GF-D8 (cell line): ENCODE data around the gene SCAI.
"Not testable (repeated sequence)": the region's sequence is repeated elsewhere in the genome, so short reads cannot be mapped to it uniquely, and the experiment has no call there.

Source experiments
- DNase-seq: peaks from one replicate; lab custom pipeline; 2025; lab: John Stamatoyannopoulos, UW

SCAI gene

DNA sequence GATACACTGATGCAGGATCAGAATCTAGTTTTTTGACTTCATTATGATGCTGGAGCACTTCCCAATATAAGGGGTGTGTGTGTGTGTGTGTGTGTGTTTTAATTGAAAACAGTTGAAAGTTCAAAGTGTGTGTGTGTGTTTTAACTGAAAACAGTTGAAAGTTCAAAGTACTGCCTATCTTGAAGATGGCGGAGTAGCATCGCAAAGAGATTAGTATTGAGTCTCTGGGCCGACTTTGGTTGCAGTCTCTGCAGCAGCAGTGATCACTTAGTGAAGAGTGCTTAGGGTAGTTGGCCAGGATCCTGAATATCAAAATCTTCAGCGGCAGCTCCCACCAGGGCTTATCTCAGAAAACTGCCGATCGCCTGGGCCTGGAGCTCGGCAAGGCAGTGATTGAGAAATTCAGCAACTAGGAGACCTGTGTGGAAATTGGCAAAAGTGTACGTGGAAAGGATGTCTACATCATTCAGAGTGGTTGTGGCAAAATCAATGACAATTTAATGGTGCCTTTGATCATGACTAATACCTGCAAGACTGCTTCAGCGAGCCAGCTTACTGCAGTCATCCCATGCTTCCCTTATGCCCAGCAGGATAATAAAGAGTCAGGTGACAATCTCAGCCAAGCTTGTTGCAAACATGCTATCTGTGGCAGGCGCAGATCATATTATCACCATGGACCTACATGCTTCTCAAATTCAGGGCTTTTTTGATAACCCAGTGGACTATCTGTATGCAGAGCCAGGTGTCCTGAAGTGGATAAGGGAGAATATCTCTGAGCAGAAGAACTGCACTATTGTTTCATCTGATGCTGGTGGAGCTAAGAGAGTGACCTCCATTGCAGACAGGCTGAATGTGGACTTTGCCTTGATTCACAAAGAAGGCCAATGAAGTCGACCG lies 7.3 kb upstream of the SCAI start:
- no peak for DNase-seq

DNA sequence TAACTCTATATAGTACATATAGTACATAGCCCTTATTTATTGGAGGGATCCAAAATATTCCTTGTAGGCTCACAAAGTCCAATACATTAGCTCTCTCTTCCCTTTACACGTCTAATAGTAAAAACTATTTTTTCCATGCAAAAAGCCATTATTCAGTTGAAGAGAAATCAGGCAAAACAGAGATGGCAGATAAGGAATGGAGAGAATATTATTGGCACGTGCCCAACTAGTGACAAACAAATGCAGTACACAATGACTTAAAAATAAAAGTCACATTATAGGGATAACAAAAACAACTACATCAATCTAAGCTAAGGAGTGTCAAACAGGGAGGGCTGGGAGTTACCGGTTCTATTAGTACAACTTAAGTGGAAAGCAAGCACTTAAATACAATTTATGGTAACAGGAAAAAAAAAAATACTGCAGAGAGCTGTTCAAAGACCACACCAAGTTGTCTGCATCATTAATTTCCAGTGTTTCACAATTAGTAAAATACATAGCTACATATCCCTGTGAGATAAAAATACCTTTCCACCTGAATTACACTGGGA lies 4.1 kb upstream of the SCAI start:
- no peak for DNase-seq

DNA sequence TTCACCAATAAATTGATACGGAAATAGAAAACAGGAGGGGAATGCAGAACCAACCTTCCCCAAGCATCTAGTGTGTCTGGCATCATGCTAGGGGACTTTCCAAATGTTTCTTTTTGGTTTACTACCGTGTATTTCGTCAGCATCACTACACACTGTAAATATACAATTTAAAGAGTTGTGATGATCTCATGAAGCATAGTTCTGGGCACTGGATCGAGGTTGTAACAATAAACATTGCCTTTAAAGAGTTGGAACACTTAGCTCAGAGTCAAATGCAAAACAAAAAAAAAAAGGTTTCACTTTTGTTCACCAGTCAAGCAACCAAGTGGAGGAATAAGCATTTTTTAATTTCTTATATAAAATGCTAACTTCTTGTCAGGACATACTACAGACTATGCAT lies 2.9 kb upstream of the SCAI start:
- DNase-seq = no peak

DNA sequence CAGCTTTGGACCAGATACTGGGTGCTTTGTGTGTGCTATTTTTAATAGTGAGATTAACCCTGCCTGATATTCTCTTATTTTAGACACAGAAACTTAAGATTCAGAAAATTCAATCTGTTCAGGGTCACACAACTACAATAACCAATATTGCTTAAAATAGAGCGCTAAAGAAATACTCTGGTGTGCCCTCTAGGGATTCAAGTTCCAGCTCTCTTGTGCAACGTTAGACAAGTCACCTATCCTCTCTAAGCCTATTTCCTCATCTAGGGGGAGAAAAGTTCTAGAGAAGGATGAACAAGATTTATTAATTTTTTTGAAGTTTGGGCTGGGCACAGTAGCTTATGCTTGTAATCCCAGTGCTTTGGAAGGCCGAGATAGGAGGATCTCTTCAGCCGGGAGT lies 2.1 kb upstream of the SCAI start:
- DNase-seq = peak; percentile 17

DNA sequence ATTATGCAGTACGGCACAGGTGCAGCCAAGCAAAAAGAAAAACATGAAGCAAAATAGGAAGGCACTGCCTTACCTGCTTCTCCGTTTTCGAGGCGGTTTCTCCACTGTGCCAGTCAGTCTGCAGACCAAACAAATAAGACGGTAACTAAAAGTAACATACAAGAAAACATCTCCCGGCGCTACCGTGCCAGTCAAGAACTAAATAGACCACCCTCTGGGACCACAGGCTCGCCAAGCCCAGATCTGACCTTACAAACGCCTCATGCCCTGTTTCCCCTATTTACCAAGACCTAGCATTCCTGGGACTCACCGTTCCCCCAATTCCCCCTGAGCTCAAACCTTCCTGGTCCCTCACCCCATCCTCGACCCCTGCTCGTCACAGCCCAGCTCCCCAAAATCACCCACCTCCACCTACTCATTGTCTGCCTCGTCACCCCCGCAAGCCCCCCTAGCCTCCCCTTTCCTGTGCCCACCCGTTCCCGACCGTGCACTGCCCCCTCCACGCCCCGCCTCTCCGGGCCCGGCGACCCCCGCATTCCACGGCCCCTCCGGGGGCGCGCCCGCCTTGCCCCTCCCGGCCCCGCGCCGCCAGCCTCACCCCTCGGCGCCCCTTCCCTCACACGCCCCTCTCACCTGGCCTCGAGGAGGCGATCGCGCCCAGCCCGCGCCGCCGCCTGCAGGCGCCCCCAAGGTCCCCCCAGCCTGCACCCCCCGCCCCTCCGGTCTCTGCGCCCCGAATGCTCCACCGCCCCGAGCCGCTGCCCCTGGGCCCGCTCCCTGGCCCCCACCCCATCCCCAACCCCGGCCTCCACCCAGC lies 560 bp downstream of the SCAI start:
- DNase-seq = no peak

DNA sequence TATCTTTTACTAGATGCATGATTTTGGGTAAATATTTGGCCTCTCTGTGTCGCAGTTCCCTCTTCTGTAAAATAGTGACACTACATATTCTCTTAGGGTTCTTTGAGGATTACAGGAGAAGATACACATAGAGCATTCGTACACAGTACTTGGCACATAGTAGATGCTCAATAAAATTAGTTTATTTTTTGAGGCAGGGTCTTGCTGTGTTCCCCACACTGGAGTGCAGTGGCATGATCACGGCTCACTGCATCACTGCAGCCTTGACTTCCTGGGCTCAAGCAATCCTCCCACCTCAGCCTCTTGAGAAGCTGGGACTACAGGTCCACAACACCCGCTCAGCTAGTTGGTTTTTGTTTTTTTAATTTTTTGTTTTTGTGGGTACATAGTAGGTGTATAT lies 1.6 kb downstream of the SCAI start:
- DNase-seq = no peak

DNA sequence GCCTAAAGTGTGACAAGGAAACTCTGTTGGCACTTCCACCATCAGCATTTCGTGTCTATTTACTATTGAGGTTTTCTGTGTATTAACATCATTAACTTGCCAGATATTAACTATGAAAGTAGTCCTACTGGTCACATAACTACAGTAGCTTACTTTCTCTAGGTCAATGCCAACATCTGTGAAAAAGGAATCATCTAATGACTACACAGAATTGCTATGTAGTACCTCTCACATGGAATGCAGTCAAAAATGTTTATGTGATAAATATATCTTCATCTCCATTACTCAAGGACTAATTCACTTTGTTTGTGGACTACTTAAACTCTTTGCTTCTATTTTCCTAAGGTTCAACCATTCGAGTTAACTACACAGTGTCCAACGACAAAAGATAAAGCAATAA lies 2.1 kb downstream of the SCAI start:
- DNase-seq = no peak

DNA sequence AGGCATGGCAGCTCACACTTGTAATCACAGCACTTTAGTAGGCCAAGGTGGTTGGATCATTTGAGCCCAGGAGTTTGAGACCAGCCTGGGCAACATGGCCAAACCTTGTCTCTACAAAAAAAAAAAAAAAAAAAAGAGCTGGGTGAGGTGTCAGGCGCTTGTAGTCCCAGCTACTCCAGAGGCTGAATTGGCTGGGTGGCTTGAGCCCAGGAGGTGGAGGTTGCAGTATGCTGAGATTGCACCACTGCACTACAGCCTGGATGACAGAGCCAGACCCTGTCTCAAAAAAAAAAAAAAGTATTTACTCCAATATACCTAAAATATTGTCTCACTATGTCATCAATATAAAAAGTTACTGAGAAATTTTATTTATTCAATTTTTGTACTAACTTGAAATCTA lies 2.8 kb downstream of the SCAI start:
- DNase-seq = no peak

DNA sequence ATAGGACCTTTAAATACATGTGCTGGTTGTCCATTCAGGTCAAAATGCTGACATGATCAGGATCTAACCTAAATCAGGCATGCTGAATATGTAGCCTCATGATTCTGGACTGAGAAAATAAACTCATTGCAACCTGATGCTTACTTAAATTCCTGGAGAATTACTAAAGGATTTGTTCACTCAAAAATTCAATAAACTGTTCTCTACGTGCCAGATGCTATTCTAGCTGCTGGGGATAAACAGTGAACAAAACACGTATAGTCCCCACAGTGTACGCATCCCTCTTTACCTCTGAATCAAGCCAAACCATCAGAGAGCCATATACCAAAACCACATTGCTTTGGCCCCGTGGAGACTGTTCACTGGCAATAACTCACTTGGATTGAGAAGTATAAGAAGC lies 6.1 kb downstream of the SCAI start:
- DNase-seq = no peak

DNA sequence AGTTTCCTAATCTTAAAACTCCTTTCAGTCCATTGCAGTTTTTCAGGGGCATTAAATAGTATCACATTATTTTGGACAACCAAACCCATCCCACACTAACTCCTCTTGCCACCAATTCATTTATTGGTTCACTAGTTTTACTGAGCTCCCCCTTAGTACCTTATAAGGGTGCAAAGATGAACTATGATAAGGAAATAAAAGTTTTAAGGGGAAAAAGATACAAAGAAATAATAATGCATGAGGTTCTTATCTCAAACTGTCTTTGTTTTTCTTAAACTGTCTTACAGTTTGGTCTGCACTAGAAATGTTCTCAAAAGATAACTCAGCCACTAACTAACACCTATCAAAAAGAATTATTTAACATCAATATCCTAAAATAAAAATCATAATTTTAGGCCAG lies 8.4 kb downstream of the SCAI start:
- no peak for DNase-seq

DNA sequence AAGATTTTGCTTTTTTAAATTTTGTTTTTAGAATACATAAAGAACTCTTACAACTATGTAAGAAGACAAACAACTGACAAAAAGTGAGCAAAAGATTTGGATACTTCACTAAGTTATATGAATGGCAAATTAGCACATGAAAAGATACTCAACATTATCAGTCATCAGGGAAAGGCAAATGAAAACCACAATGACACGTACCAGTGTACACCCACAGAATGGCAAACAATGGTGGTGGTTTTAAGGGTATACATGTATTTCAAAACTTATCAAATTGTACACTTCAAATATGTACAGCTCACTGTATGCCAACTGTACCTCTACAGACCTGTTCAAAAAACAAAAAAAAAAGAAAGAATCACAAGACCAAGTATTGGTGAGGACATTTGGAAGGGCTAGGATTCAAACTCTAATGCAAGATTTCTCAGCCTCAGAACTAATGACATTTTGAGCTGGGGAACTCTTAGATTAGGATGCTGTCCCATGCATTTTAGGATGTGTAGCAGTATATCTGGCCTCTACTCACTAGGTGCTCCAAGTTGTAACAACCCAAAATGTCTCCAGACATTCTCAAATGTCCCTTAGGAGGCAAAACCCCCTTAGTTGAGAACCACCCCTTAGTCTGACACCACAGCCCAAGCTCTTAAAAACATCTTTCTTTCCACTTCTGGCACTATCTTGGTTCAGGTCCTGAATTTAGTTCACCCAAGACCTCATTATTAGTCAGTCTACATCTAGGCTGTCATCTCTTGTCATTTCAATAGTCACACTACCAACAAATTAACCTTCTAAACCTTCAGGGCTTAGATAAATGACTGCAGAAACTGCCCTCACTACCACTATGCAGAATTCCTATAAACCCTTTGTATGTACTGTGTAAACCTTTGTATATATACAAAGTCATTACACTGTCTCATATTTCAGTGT lies 9.7 kb downstream of the SCAI start:
- DNase-seq = no peak

DNA sequence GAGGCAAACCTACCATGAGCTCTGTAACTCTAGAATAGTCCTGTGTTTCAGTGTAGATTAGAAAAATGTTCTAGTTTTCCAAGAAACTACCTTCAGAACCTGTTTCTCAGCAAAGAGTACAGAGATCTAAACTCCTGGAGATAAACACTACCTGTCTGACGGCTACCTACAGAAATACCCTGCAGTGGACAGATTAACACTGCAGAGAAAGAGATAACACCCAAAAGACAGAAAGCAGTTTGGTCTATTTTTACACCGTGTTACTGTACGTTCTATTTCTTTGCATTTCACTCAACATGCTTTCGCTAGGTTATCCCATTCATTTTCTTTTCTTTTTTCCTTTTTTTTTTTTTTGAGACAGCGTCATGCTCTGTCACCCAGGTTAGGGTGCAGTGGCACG lies 11.6 kb downstream of the SCAI start:
- no peak for DNase-seq

DNA sequence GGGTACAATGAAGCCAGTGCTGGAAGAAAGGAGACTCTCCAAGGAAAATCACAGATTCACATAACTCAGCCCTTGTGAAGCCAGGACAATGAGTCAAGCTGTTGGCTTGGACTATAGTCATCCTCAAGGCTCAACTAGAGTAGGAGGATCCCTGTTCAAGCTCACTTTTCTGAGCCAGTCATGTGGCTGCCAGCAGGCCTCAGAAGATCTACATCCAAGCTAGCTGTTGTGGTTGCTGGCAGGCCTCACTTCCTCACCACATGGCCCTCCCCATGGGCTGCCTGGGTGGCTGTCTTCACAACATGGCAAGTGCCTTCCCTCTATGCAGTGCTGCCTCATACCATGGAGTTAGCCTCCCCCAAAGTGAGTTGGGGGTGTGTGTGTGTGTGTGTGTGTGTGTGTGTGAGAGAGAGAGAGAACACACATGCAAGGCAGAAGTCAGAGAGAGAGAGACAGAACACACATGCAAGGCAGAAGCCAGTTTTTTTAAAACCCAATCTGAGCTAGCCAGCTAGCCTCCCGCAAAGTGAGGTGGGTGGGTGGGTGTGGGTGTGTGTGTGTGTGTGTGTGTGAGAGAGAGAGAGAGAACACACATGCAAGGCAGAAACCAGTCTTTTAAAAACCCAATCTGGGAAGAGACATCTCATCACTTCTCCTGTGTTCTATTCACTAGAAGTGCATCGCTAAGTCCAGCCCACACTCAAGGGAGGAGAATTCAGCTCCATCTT lies 17.1 kb downstream of the SCAI start:
- peak; percentile 88 for DNase-seq

DNA sequence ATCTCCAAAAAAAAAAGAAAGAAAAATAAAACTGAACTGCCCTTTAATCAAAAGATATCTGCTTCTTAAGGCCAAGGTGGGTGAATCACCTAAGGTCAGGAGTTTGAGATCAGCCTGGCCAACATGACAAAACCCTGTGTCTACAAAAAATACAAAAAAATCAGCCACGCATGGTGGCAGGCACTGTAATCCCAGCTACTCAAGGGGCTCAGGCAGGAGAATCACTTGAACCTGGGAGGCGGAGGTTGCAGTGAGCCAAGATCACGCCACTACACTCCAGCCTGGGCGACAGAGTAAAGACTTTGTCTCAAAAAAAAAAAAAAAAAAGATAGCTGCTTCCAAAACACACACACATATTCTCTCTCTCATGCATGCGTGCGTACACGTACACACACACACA lies 17.8 kb downstream of the SCAI start:
- no peak for DNase-seq

DNA sequence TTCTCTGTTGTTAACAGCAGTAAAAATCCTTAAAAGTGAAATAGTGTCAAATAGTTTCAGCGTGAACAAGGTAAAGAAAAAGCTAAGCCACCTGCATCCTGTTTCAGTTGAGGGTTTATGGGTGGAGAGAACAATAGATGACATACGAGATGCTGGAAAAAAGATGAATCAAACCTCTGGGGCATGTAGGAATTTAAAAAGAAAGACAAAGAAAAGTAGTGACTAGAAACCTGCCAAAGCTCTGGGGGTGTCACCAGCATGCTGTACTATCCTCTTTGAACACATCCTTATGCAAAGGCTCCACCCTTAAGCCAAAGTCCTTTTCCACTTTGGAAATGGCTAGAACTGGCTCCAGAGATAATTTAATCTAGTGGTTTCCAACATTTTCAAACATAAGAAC lies 22.2 kb downstream of the SCAI start:
- DNase-seq = no peak

DNA sequence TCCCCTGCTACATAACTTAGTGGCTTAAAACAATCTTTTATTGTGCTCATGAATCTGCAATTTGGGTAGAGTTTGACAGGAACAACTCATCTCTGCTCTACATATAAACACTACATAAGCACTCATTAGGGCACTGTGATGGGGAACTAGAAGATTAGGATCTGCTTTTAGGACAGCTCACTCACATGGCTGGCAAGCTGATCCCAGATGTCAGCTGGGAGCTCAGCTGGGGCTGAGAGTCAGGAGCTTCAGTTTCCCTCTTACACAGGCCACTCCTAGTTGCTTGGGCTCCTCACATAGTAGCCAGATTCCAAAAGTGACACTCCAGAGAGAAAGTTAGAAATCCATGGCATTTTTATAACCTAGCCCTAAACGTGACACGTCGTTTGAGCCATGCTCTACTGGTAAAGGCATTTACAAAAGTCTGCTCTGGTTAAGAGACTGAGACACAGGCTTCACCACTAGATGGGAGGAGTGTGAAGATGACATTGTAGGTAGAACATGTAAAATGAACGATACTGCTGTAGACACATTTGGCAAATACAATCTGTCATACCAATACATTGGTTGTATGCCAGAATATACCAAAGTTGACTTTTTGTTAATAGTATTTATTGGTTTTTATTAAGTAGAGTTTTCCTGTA lies 23.6 kb downstream of the SCAI start:
- peak; percentile 50 for DNase-seq

DNA sequence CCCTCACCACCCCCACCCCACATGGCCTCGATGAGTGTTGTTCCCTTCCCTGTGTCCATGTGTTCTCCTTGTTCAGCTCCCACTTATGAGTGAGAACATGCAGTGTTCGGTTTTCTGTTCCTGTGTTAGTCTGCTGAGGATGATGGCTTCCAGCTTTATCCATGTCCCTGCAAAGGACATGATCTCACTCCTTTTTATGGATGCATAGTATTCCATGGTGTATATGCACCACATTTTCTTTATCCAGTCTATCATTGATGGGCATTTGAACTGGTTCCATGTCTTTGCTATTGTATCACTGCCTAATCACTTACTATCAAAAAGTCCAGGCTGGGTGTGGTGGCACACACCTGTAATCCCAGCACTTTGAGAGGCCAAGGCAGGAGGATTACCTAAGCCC lies 24.6 kb downstream of the SCAI start:
- not testable (repeated sequence) for DNase-seq

DNA sequence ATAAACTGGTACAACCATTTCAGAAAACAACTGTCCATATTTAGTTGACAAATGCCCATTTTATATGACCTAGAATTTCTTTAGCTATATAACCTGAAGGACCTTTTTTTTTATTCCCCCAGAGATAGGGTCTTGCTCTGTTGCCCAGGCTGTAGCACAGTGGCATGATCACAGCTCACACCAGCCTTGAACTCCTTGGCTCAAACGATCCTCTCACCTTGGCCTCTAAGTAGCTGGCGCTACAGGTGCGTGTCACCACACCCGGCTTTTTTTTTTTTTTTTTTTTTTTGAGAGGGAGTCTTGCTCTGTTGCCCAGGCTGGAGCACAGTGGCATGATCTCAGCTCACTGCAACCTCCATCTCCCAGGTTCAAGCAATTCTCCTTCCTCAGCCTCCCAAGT lies 28.8 kb downstream of the SCAI start:
- DNase-seq = not testable (repeated sequence)

DNA sequence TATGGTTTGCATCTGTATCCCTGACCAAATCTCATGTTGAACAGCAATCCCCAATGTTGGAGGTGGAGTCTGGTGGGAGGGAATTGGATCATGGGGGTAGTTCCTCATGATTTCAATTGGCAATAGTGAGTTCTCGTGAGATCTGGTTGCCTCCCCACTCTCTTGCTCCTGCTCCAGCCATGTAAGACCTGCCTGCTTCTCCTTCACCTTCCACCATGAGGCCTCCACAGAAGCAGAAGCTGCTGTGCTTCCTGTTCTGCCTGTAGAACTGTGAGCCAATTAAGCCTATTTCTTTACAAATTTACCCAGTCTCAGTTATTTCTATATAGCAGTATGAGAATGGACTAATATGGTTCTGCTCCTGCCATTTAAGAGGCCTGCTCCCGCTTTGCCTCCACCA lies 32.9 kb downstream of the SCAI start:
- DNase-seq = no peak

DNA sequence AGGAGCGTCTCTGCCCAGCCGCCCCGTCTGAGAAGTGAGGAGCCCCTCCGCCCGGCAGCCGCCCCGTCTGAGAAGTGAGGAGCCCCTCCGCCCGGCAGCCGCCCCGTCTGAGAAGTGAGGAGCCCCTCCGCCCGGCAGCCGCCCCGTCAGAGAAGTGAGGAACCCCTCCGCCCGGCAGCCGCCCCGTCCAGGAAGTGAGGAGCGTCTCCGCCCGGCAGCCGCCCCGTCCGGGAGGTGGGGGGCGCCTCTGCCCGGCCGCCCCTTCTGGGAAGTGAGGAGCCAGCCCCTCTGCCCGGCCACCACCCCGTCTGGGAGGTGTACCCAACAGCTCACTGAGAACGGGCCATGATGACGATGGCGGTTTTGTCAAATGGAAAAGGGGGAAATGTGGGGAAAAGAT lies 34.8 kb downstream of the SCAI start:
- DNase-seq = not testable (repeated sequence)
